Testis (tissue), 2 donors: ENCODE measurements around the gene NBAS.

Source experiments
- CTCF ChIP-seq, 3 experiments: fragments of 450-650 bp in 2 of 3; fragments of 200-600 bp in 1 of 3; sonication (generic) in 1 of 3; IDR thresholded peaks; one replicate each; pipeline ENCODE4 v1.5.1; 2016 to 2019; ENCODE audit warnings: antibody characterized with exemption in 3 of 3, mild to moderate bottlenecking in 2 of 3, moderate library complexity in 1 of 3
- POLR2A ChIP-seq: fragments of 450-650 bp; IDR thresholded peaks from one replicate; pipeline ENCODE4 v1.6.1; 2017; ENCODE audit warnings: antibody characterized with exemption, mild to moderate bottlenecking, moderate library complexity

DNA sequence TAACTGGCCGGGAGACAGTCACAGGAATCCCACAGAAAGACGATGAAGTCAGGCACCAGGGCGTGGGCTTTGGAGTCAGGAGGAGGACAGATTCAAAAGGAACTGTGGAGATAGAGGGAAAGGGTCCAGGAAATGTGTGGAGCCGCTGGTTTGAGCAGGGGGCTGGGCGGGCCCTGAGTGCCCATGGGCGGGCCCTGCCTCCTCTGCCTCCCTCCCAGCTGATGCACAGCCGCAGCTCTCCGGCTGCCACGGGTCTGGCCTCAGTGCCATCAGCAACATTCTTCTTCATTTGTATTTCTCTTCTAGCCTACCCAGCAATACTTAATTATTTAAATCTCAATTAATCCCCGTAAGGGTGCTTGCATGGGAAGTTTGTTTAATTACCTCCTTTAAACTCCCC, 432.3 kb downstream of the NBAS start:
- TF ChIP-seq CTCF (IDR thresholded peaks at IDR 0.05) (no peak), POLR2A (no peak)
